Ovary (tissue), 9 donors: ENCODE results near the gene ENTPD2. TPM values are rescaled to one million over a fixed set of nuclear protein-coding genes. Genes with fewer than 3 reads are reported as not detected.

Source experiments
- DNase-seq, 5 donors: peaks; one replicate each; pipeline ENCODE4 v3.0.0-alpha.2; 2019 to 2020
- H3K27ac ChIP-seq, 2 donors: fragments of 200-600 bp; one replicate each; pipeline versions ENCODE4 v1.5.1 to v1.8.0; 2019 to 2022
- H3K27me3 ChIP-seq: fragments of 200-600 bp; one replicate; pipeline ENCODE4 v1.8.0; 2022
- H3K36me3 ChIP-seq: fragments of 200-600 bp; sonication (generic); one replicate; pipeline ENCODE4 v1.5.1; 2019
- H3K4me1 ChIP-seq: one replicate; pipeline ENCODE4 v1.8.1; 2013; ENCODE audit warnings: mild to moderate bottlenecking, moderate library complexity; ENCODE audit not compliant: insufficient read depth
- H3K4me3 ChIP-seq: fragments of 200-600 bp; sonication (generic); one replicate; pipeline ENCODE4 v1.5.1; 2017
- H3K9me3 ChIP-seq, 2 donors: fragments of 200-600 bp in 1 of 2; sonication (generic) in 1 of 2; one replicate each; pipeline versions ENCODE4 v1.5.1 to v1.8.1; 2013 to 2019; ENCODE audit warnings: mild to moderate bottlenecking in 1 of 2, moderate library complexity in 1 of 2
- CTCF ChIP-seq, 3 donors: fragments of 450-650 bp in 2 of 3; fragments of 200-600 bp in 1 of 3; IDR thresholded peaks; one replicate each; pipeline versions ENCODE4 v1.5.1 to v1.8.0; 2016 to 2022; ENCODE audit warnings: antibody characterized with exemption in 3 of 3, mild to moderate bottlenecking in 1 of 3
- EP300 ChIP-seq: sonication (generic); formaldehyde crosslinking; IDR thresholded peaks from one replicate; pipeline ENCODE4 v1.6.1; 2017; ENCODE audit warnings: antibody characterized with exemption
- POLR2A ChIP-seq: fragments of 450-650 bp; IDR thresholded peaks from one replicate; pipeline ENCODE4 v1.6.1; 2017; ENCODE audit warnings: antibody characterized with exemption, mild to moderate bottlenecking, moderate library complexity
- WGBS, 3 donors: extraction: QIAGEN DNeasy Blood & Tissue Kit in 1 of 3; methylation state at CpG; one replicate each; pipeline versions ENCODE4 v1.1.5 to v1.1.7; 2013 to 2017; 5-methylcytosine and 5-hydroxymethylcytosine counted together
- intact Hi-C, 4 donors: fragments of 100-400 bp; cut with DNase I; formaldehyde crosslinking; loops; one replicate each; pipeline versions ENCODE4 v1.11.0 to v1.15.1; 2022 to 2023
- polyA plus RNA-seq, 2 donors: library from polyadenylated mRNA; stranded (reverse); fragments of 200-250 nt in 1 of 2; fragments of 350-450 nt in 1 of 2; fragmentation: Illumina TruSeq in 1 of 2; extraction: RNeasy Lipid Tissue Mini Kit (QIAGEN cat#74804) in 1 of 2; gene quantifications; one replicate each; pipeline ENCODE4 v1.2.3, GENCODE V29; 2013 to 2014
- total RNA-seq, 7 donors: library from RNA; depleted of rRNA in 2 of 7; stranded (reverse); fragments of >200 nt in 2 of 7; fragmentation: NEBNext Ultra II Directional in 3 of 7; extraction: Animal tissue kit (Norgen Biotek cat#: 25700) in 3 of 7; gene quantifications; one replicate each; pipeline versions ENCODE4 v1.1.0 to v1.2.4, GENCODE V29; 2016 to 2023
- donor health status: DM: no; HTN: no; CAD: no; lungs with moderate emphysema.
- donor health status: DM: no; HTN: no; CAD: no.
- donor health status: Bipolar disorder and iron deficiency.
- donor health status: DM: yes; HTN: yes; CAD: no.
- donor health status: DM: no; HTN: no; CAD: no.
- donor health status: DM: yes; HTN: yes; CAD: no.

The ENTPD2 gene
- total and polyA plus RNA-seq, 9 donors: 0.12 to 5.1 (median 0.87) TPM

DNA sequence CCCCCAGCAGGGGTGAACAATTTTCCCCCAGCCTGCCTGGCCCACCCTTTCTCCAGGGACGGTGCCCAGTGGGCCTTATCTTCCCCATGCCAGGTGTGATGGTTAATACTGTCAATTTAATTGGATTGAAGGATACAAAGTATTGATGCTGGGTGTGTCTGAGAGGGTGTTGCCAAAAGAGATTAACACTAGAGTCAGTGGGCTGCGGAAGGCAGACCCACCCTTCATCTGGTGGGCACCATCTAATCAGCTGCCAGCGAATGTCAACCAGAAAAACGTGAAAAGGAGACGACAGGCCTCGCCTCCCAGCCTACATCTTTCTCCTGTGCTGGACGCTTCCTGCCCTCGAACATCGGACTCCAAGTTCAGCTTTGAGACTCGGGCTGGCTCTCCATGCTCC lies 16.4 kb downstream of the ENTPD2 start:
- Histone ChIP-seq H3K27ac (no peak overlapping the region), H3K27me3 (no peaks in the 10 kb centered on the region), H3K9me3 (no peaks in the 10 kb centered on the region), H3K4me3 (no peak overlapping the region), H3K4me1 (peaks cover 1% of the 10 kb centered on the region), H3K36me3 (no peaks in the 10 kb centered on the region)
- intact Hi-C loops: loop anchor here in 2 of 4 donors (2.0 to 5.0 kb wide), 2 partner anchors 250 to 251 kb away; no protein-coding TSS in a partner anchor
- DNase-seq: no peak
- 81 to 84% (median 81%) methylated on average over 10 of the region's 10 CpGs for WGBS, 3 donors
- no peak for TF ChIP-seq POLR2A
- no peak for TF ChIP-seq EP300
- no peak for TF ChIP-seq CTCF (IDR thresholded peaks at IDR 0.05)

GRCh38 chr9:137037035-137037434 lies 16.8 kb downstream of the ENTPD2 start:
- no peaks in the 10 kb centered on the region for H3K27me3 ChIP-seq
- H3K36me3 ChIP-seq: no peaks in the 10 kb centered on the region
- no peak overlapping the region for H3K4me3 ChIP-seq
- H3K9me3 ChIP-seq: no peaks in the 10 kb centered on the region
- intact Hi-C loops: loop anchor here in 2 of 4 donors (2.0 to 5.0 kb wide), 2 partner anchors 250 kb away; no protein-coding TSS in a partner anchor
- no peak overlapping the region for H3K27ac ChIP-seq
- no peak for TF ChIP-seq CTCF (IDR thresholded peaks at IDR 0.05)
- TF ChIP-seq EP300: no peak
- no peak for TF ChIP-seq POLR2A
- 60 to 62% (median 60%) methylated on average over 13 of the region's 13 CpGs for WGBS, 3 donors
- no peak for DNase-seq
- peaks cover 1% of the 10 kb centered on the region for H3K4me1 ChIP-seq

GRCh38 chr9:137035937-137036336 lies 17.9 kb downstream of the ENTPD2 start:
- H3K4me3 ChIP-seq: no peak overlapping the region
- peaks cover 1% of the 10 kb centered on the region for H3K4me1 ChIP-seq
- intact Hi-C loops: loop anchor here in 3 of 4 donors (2.0 to 5.0 kb wide), 4 partner anchors 89 to 249 kb away; no protein-coding TSS in a partner anchor

GRCh38 chr9:137035507-137035834 lies 18.4 kb downstream of the ENTPD2 start:
- Histone ChIP-seq H3K27me3 (no peaks in the 10 kb centered on the region), H3K36me3 (no peaks in the 10 kb centered on the region), H3K9me3 (no peaks in the 10 kb centered on the region), H3K27ac (no peak overlapping the region), H3K4me1 (peaks cover 1% of the 10 kb centered on the region), H3K4me3 (no peak overlapping the region)
- 10 to 30% (median 14%) methylated on average over 9 of the region's 9 CpGs for WGBS, 3 donors
- DNase-seq: no peak
- intact Hi-C loops: loop anchor here in 3 of 4 donors (2.0 to 5.0 kb wide), 3 partner anchors 89 to 248 kb away; no protein-coding TSS in a partner anchor
- TF ChIP-seq EP300: no peak

More at GRCh38 chr9:137035937-137036336, 17.9 kb downstream of the ENTPD2 start:
- Histone ChIP-seq H3K27ac (no peak overlapping the region), H3K36me3 (no peaks in the 10 kb centered on the region), H3K27me3 (no peaks in the 10 kb centered on the region), H3K9me3 (no peaks in the 10 kb centered on the region)
- no peak for DNase-seq
- whole genome bisulfite sequencing, 3 donors: 58 to 74% (median 60%) methylated on average over 8 of the region's 8 CpGs
- no peak for TF ChIP-seq EP300
- no peak for TF ChIP-seq CTCF (IDR thresholded peaks at IDR 0.05)
- no peak for TF ChIP-seq POLR2A

GRCh38 chr9:137034709-137035506 lies 19.0 kb downstream of the ENTPD2 start:
- H3K4me3 ChIP-seq: no peak overlapping the region
- no peak overlapping the region for H3K27ac ChIP-seq
- no peaks in the 10 kb centered on the region for H3K27me3 ChIP-seq
- WGBS, 3 donors: 12 to 18% (median 16%) methylated on average over 22 to 24 of the region's 24 CpGs
- peaks cover 1% of the 10 kb centered on the region for H3K4me1 ChIP-seq
- peak; percentile 75 to 87 (median 86) for DNase-seq
- H3K9me3 ChIP-seq: no peaks in the 10 kb centered on the region
- TF ChIP-seq EP300: no peak
- TF ChIP-seq CTCF (IDR thresholded peaks at IDR 0.05): peak; percentile 90 to 91 (median 90)
- TF ChIP-seq POLR2A: peak; percentile 16
- intact Hi-C loops: loop anchor here (2.0 to 5.0 kb wide), 5 partner anchors 83 to 248 kb away; partner anchors contain the start of genes LCN12 (in 1 of the 4) and PHPT1 (in 1 of the 4)
- H3K36me3 ChIP-seq: no peaks in the 10 kb centered on the region
